Right atrium auricular region (tissue), 2 donors: ENCODE results near the gene KIF16B. TPM values are rescaled to one million over a fixed set of nuclear protein-coding genes. Genes with fewer than 3 reads are reported as not detected.
"Not testable (repeated sequence)": the region's sequence is repeated elsewhere in the genome, so short reads cannot be mapped to it uniquely, and the experiment has no call there.

ENCODE experiments used
- DNase-seq: peaks from one replicate; pipeline ENCODE4 v3.0.0-alpha.2; 2019; ENCODE audit warnings: low spot score
- H3K27ac ChIP-seq, 2 donors: fragments of 200-600 bp; sonication (generic); 1 replicate in 1 of 2; 2 replicates in 1 of 2; pipeline ENCODE4 v1.5.1; 2016 to 2019
- H3K27me3 ChIP-seq, 2 donors: fragments of 200-600 bp; sonication (generic); one replicate each; pipeline versions ENCODE4 v1.5.1 to v1.6.0; 2017 to 2019
- H3K36me3 ChIP-seq: fragments of 200-600 bp; sonication (generic); one replicate; pipeline ENCODE4 v1.5.1; 2016
- H3K4me1 ChIP-seq, 2 donors: fragments of 200-600 bp; sonication (generic); one replicate each; pipeline versions ENCODE4 v1.5.1 to v1.6.0; 2017 to 2019
- H3K4me3 ChIP-seq, 2 donors: fragments of 200-600 bp; sonication (generic); 1 replicate in 1 of 2; 2 replicates in 1 of 2; pipeline ENCODE4 v1.5.1; 2017 to 2019; ENCODE audit warnings: mild to moderate bottlenecking in 1 of 2, moderate library complexity in 1 of 2
- H3K9me3 ChIP-seq, 2 donors: fragments of 200-600 bp; sonication (generic); one replicate each; pipeline ENCODE4 v1.5.1; 2019
- CTCF ChIP-seq, 2 donors: fragments of 200-600 bp; sonication (generic); IDR thresholded peaks; one replicate each; pipeline ENCODE4 v1.5.1; 2019; ENCODE audit warnings: antibody characterized with exemption in 2 of 2
- total RNA-seq, 2 donors: library from RNA; depleted of rRNA; stranded (reverse); fragments of >200 nt; gene quantifications; one replicate each; pipeline ENCODE4 v1.1.0, GENCODE V29; 2016

Gene KIF16B
- total RNA-seq, 2 donors from 2014 or later = 11.2 to 23.0 TPM

DNA sequence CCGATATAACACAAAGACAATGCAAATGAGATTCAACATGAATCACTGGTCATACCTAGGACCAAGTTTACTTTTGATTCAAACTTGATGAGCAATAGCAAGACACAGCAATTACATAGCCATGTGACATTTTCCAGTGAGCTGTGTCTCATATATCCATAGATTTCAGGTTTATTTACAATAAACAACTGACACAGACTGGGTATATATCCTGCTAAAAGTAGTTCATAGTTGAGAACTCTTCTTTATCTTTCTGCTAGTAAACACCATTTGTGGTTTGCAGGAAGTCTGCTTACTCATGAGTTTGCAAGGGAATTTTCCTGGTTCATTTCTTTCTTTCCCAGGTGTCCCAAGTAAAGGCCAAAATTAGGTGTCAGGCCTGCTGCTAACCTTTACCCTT is 343.4 kb downstream of the KIF16B start:
- Histone ChIP-seq H3K4me3 (no peak overlapping the region), H3K27me3 (no peaks in the 10 kb centered on the region), H3K4me1 (no peaks in the 10 kb centered on the region), H3K27ac (no peak overlapping the region), H3K36me3 (no peaks in the 10 kb centered on the region), H3K9me3 (no peaks in the 10 kb centered on the region)
- no peak for DNase-seq
- no peak for TF ChIP-seq CTCF (IDR thresholded peaks at IDR 0.05)

- Histone ChIP-seq H3K27me3 (no peaks in the 10 kb centered on the region), H3K4me1 (no peaks in the 10 kb centered on the region), H3K27ac (no peak overlapping the region), H3K9me3 (no peaks in the 10 kb centered on the region), H3K36me3 (no peaks in the 10 kb centered on the region), H3K4me3 (no peak overlapping the region)
- TF ChIP-seq CTCF (IDR thresholded peaks at IDR 0.05) = no peak
- no peak for DNase-seq
These were observed 344.5 kb downstream of the KIF16B start for GRCh38 chr20:16228722-16229121.

DNA sequence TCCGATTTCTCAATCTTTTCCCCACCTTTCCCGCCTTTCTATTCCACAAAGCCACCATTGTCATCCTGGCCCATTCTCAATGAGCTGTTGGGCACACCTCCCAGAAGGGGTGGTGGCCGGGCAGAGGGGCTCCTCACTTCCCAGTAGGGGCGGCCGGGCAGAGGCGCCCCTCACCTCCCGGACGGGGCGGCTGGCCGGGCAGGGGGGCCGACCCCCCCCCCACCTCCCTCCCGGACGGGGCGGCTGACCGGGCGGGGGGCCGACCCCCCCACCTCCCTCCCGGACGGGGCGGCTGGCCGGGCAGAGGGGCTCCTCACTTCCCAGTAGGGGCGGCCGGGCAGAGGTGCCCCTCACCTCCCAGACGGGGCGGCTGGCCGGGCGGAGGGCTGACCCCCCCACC is 346.3 kb downstream of the KIF16B start:
- not testable (repeated sequence) for H3K4me3 ChIP-seq, H3K4me1 ChIP-seq, H3K9me3 ChIP-seq, H3K27ac ChIP-seq, H3K27me3 ChIP-seq, DNase-seq, H3K36me3 ChIP-seq

DNA sequence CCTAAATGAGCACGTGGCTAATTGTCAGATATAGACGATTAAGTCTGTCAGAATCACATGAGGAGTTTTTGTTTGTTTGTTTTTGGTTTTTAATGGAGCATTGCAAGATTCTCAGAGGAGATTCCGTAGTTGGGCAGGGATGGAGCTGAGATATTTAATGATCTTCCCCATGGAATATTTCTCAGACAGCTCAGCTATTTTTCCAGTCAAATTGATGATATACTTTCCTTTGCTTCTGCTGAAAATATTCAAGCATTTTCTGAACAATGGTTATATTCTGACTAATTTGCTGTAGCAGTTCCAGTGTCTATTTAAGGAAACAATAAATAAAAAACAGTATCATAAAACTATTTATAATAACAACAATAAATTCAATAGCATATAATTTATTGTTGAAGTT is 348.4 kb downstream of the KIF16B start:
- no peak for DNase-seq
- H3K27me3 ChIP-seq = no peaks in the 10 kb centered on the region
- TF ChIP-seq CTCF (IDR thresholded peaks at IDR 0.05) = no peak
- no peaks in the 10 kb centered on the region for H3K36me3 ChIP-seq
- no peaks in the 10 kb centered on the region for H3K4me1 ChIP-seq
- H3K4me3 ChIP-seq = no peak overlapping the region
- no peaks in the 10 kb centered on the region for H3K9me3 ChIP-seq
- H3K27ac ChIP-seq = no peak overlapping the region

DNA sequence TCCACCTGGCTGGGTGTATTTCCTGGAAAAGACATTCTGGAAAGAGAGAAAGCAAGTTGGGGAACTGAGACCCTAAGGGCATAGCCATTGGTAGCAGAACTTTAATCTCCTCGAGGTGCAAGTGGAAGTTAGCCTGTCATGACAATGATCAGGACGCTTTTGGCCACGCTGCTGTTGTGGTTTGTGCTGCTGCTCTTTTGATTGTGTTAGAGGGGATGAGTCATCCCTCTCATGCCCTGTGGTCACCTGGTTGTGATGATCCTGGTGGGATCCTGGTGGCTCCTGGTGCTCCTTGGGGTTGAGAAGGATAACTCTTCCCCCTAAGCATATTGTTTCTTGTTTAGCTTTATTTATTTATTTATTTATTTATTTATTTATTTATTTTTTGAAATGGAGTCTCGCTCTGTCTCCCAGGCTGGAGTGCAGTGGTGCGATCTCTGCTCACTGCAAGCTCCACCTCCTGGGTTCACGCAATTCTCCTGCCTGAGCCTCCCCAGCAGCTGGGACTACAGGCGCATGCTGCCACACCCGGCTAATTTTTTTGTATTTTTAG is 350.3 kb downstream of the KIF16B start:
- no peak for TF ChIP-seq CTCF (IDR thresholded peaks at IDR 0.05)
- no peak for DNase-seq
- H3K4me1 ChIP-seq = no peaks in the 10 kb centered on the region
- no peak overlapping the region for H3K4me3 ChIP-seq
- H3K36me3 ChIP-seq = no peaks in the 10 kb centered on the region
- no peaks in the 10 kb centered on the region for H3K9me3 ChIP-seq
- H3K27me3 ChIP-seq = no peaks in the 10 kb centered on the region
- no peak overlapping the region for H3K27ac ChIP-seq

Other genes with a start within 250 kb of the KIF16B start
- gene SNRPB2, start 156.6 kb upstream of the KIF16B start, total RNA-seq = 10 to 100 TPM; 21.4 to 25.3 TPM
- not detected for gene OTOR, start 174.9 kb upstream of the KIF16B start, total RNA-seq